Rectal smooth muscle tissue (tissue), 1 donor: ENCODE results near the gene RYK.

Source experiments
- H3K27ac ChIP-seq: one replicate; pipeline ENCODE4 v1.7.0; 2013; ENCODE audit warnings: low read depth, low read length, inconsistent platforms
- H3K27me3 ChIP-seq: one replicate; pipeline ENCODE4 v1.7.0; 2013; ENCODE audit warnings: low read length; ENCODE audit not compliant: control insufficient read depth, insufficient read depth
- H3K36me3 ChIP-seq: one replicate; pipeline ENCODE4 v1.7.0; 2013; ENCODE audit warnings: low read length; ENCODE audit not compliant: control insufficient read depth, insufficient read depth
- H3K4me1 ChIP-seq: one replicate; pipeline ENCODE4 v1.7.0; 2013; ENCODE audit warnings: low read length; ENCODE audit not compliant: control insufficient read depth, insufficient read depth
- H3K4me3 ChIP-seq: one replicate; pipeline ENCODE4 v1.7.0; 2013; ENCODE audit warnings: low read length
- H3K9ac ChIP-seq: one replicate; pipeline ENCODE4 v1.7.0; 2013; ENCODE audit warnings: low read length

RYK gene

DNA sequence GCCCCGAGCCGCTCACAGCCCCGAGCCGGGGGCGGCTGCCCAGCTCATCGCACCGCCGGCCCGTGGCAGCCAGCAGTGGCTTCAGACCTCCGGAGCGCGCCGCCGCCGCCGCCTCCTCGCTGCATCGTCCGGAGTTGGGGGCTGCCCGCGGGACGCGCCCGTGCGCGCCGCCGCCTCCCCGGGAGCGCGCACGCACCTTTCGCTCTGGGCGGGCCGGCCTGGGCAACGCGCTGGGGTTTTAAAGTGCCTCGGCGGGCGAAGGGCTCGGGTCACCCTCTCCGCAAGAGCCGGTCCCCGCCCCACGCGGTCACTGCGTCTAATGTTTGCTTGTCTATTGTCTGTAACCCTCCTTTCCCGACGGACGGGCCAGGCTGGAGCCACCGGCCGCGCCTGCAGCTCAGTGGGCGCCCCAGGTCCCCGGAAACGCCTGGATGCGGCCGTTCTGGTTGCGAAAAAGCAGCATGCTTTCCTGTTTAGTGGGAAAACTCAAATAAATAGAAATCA is at the start of gene RYK:
Gene RYK, minus strand, starts transcription at position 143 of the 504 bp plus-strand sequence. CDS start 205 bp downstream, outside the sequence.
- peak within 1 kb of the TSS; percentile 85 for H3K4me3 ChIP-seq
- peaks cover 9% of the 10 kb centered on the region for H3K4me1 ChIP-seq
- H3K36me3 ChIP-seq, result no peaks in the 10 kb centered on the region
- H3K27me3 ChIP-seq, result no peaks in the 10 kb centered on the region
- H3K27ac ChIP-seq, result peak within 1 kb of the TSS; percentile 84
- peak within 1 kb of the TSS; percentile 28 for H3K9ac ChIP-seq

DNA sequence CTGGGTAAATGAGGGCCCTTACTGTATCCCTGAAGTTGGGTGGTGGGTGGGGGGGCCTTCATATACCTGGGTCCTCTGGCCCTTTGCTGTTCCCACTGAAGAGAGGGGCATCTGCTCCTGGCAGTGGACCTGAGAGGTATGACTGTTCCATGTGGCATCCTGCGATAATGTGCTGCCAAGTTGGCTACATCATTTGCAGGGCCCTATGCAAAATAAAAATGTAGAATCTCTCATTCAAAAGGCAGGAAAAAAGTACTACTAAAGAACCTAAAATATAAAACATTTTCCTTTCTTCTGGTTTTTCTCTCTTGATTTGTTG is 49.2 kb upstream of the RYK start:
- Histone ChIP-seq H3K36me3 (no peaks in the 10 kb centered on the region), H3K4me1 (no peaks in the 10 kb centered on the region)

DNA sequence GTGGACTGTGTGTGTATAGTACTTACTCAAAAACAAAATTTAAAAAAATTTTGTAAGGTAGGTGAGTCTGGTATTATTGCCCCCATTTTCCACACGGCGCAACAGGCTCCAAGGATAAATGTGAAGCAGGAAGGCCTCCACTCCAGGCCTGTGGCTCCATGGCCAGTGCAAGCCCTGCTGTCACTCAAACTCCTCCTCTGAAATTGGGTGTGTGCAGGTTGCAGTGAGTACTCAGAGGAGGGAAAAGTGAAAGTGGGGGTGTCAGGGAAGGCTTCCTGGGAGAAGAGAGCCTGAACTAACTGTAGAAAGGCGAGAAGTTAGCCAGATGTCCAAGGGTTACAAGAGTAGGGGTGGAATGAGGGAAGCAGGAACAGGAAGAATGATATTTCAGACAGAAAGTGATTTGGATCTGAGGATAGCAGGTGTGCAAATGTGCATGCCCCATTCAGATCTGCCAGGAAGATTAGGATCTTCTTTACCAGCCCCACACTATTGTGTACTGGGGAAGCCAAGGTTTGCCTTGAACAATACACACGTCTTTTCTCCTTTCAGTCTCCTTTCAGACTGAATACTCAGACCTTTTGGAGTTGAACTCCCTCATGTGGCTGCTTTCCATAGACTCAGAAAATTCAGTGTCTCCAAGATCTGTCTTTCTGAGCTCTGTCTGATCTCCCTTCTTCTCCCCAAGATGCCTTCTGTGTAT is 48.7 kb upstream of the RYK start:
- Histone ChIP-seq H3K4me1 (no peaks in the 10 kb centered on the region), H3K4me3 (no peak overlapping the region), H3K36me3 (no peaks in the 10 kb centered on the region), H3K9ac (no peak overlapping the region), H3K27me3 (no peaks in the 10 kb centered on the region), H3K27ac (no peak overlapping the region)

More for the DNA sequence above, 49.2 kb upstream of the RYK start:
- H3K9ac ChIP-seq, result no peak overlapping the region
- H3K27me3 ChIP-seq, result no peaks in the 10 kb centered on the region
- no peak overlapping the region for H3K27ac ChIP-seq
- no peak overlapping the region for H3K4me3 ChIP-seq

DNA sequence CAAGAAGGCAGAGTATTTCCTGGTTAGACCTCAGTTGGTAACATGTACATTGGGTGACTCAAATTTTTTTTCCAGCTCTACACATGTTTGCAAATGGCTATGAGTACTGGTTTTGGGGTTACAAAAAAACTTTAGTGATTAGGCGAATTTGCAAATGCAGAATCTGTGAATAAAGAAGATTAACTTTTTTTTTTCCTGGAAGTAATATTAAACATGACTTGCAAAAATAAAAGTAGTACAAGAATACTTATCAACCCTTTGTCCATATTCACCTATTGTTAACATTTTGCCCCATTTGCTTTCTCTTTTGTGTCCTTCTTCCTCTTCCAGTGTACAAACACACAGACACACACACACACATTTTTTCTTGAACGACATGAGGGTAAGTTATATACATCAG is 47.6 kb upstream of the RYK start:
- H3K9ac ChIP-seq, result no peak overlapping the region
- no peaks in the 10 kb centered on the region for H3K36me3 ChIP-seq
- H3K27me3 ChIP-seq, result no peaks in the 10 kb centered on the region
- no peaks in the 10 kb centered on the region for H3K4me1 ChIP-seq
- H3K27ac ChIP-seq, result no peak overlapping the region
- H3K4me3 ChIP-seq, result no peak overlapping the region

DNA sequence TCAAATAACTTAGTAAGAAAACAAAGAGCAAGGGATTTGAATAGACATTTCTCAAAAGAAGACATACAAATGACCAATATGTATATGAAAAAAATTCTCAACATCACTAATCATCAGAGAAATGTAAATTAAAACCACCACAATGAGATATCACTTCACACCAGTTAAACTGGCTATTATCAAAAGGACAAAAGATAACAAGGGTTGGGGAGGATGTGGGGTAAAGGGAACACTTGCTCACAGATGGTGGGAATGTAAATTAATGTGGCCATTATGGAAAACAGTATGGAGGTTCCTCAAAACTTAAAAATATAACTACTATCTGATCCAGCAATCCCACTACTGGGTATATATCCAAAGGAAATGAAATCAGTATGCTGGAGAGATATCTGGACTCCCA is 46.0 kb upstream of the RYK start:
- no peaks in the 10 kb centered on the region for H3K36me3 ChIP-seq
- H3K4me1 ChIP-seq, result peaks cover 1% of the 10 kb centered on the region
- H3K27ac ChIP-seq, result no peak overlapping the region
- no peaks in the 10 kb centered on the region for H3K27me3 ChIP-seq
- H3K9ac ChIP-seq, result no peak overlapping the region
- no peak overlapping the region for H3K4me3 ChIP-seq

DNA sequence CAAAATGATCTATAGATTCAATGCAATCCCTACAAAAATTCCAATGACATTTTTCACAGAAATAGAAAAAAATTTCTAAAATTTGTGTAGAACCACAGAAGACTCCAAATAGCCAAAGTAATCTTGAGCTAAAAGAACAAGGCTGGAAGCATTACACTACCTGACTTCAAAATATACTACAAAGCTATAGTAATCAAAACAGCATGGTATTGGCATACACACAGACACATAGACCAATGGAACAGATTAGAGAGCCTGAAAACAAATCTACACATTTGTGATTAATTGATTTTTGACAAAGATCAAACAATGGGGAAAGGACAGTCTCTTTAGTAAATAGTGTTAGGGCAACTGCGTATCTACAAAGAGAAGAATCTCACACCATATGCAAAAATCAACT is 45.3 kb upstream of the RYK start:
- Histone ChIP-seq H3K4me3 (no peak overlapping the region), H3K27me3 (no peaks in the 10 kb centered on the region), H3K9ac (no peak overlapping the region), H3K27ac (no peak overlapping the region), H3K4me1 (peaks cover 8% of the 10 kb centered on the region), H3K36me3 (no peaks in the 10 kb centered on the region)

DNA sequence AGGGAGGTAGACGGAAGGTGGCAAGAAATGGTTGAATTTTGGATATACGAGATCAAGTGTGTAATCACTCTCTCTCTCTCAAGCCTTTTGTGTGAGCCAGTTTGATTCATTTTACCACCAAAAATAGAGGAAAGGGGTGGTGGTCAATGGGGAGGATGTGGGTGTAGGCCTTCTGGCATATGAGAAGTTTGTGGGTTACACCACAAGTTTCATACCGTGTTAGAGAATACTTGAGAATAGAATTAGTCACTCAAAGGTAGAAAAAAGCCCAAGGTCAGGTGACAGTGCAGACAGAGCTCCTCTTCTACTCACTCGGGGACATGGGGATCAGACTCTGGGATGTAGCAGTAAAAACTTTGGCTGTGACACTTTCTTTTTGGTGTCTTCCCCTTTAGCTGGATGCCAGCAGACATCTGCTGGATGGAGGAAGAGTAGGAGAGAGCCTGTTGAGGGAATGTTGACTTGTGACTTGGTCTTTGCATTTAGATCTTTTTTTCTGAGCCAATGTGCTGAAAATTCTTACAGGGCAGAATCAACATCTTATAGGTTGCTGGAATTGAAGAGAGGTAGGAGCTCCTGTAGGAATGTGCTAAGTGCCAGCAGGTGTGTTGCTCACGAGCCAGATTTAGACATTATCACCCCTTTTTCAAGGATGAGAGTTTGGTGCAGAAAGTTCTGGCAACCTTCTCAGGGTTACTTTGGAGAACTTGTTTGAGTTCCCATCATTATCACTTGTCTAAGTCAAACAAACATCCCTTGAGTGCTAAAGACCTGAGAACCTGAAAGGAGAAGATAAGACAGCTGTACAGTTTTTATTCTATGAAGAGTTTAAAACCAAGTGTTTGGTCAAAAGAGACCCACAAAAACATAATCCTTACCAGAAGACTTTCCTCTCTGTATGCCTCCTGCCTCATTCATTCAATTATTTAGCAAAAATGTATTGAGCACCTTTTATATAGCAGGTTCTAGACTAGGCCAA is 43.9 kb upstream of the RYK start:
- no peak overlapping the region for H3K27ac ChIP-seq
- H3K36me3 ChIP-seq, result no peaks in the 10 kb centered on the region
- no peak overlapping the region for H3K9ac ChIP-seq
- H3K4me1 ChIP-seq, result peaks cover 9% of the 10 kb centered on the region
- H3K27me3 ChIP-seq, result no peaks in the 10 kb centered on the region
- no peak overlapping the region for H3K4me3 ChIP-seq

DNA sequence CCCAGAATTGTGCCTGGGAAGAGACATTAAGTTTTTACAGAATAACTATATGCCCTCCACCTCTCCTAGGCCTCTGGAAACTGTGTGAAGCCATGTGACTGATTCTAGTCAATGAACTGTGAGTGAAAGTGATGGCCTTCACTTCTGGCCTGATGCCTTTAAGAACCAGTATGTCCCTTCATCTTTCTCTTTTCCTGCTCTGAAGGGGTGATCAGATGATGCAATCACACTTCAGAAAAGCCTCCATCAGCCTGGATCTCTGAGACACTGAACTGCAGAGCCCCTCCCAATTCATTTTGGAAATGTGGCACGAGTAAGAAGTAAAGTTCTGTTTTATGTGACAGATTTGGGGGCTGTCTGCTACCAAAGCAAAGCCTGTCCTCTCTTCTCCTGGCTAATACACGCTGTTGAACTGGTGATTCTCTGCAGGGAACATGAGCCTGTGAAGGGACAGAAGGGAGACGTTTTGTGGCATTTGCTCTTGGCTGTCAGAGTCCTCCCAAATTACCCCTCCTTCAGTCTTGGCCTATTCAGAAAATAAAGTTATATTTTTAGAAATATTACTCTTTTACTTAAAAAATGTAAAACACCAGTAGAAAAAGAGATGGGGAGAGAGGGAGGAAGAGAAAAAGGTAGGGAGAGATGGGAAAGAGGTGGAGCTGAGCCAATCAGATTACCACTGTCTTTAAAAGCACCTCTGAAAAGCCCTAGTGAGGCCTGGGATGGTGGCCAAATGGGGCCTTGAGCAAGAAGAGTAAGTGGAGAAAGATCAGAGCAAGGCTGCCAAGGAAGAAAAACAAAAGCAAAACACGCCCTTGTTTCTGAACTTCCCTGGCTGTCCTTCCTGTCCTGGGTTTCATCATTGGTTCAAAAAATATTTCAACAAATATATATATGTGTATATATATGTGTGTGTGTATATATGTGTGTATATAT is 40.9 kb upstream of the RYK start:
- H3K27me3 ChIP-seq, result no peaks in the 10 kb centered on the region
- no peak overlapping the region for H3K4me3 ChIP-seq
- peak overlapping the region; percentile 74 for H3K27ac ChIP-seq
- H3K36me3 ChIP-seq, result no peaks in the 10 kb centered on the region
- H3K4me1 ChIP-seq, result peaks cover 9% of the 10 kb centered on the region
- H3K9ac ChIP-seq, result no peak overlapping the region

DNA sequence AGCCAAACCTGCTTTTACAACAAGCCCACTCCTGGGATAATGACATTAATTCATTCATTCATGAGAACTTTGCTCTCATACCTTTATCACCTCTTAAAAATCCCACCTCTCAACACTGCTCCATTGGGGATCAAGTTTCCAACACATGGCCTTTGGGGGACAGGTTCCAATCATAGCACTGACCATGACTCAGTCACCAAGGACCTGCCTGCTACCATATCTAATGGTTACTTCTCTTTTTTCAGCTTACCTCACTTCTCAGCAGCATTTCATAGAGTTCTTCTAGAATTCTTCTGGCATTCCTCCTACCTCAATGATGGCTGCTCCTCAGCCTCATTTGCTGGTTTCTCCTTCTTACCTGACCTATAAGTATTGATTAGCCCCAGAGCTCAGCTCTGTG is 36.9 kb upstream of the RYK start:
- peaks cover 9% of the 10 kb centered on the region for H3K4me1 ChIP-seq
- no peaks in the 10 kb centered on the region for H3K36me3 ChIP-seq
- no peak overlapping the region for H3K27ac ChIP-seq
- H3K4me3 ChIP-seq, result no peak overlapping the region
- no peak overlapping the region for H3K9ac ChIP-seq
- no peaks in the 10 kb centered on the region for H3K27me3 ChIP-seq

DNA sequence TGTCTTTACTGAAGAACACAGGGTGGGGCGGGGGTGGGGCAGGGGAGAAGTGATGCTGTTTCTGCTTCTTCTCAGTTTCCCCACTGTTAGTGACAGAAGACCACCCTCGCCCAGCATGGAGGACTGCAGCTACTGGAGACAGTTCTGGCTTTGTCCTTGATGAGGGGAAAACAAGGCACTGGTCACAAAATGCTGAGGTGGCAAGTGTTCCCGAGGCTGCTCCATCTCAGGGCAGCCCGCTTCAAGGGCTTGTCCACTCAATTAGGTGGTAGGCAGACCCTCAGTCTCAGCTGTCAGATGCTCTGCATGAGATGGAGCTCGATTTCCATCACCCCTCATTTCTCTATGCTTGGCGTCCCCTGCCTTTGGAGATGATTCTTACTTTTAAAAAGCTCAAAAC is 33.8 kb upstream of the RYK start:
- H3K27ac ChIP-seq, result no peak overlapping the region
- H3K4me1 ChIP-seq, result no peaks in the 10 kb centered on the region
- no peaks in the 10 kb centered on the region for H3K36me3 ChIP-seq
- no peaks in the 10 kb centered on the region for H3K27me3 ChIP-seq
- no peak overlapping the region for H3K4me3 ChIP-seq
- no peak overlapping the region for H3K9ac ChIP-seq

DNA sequence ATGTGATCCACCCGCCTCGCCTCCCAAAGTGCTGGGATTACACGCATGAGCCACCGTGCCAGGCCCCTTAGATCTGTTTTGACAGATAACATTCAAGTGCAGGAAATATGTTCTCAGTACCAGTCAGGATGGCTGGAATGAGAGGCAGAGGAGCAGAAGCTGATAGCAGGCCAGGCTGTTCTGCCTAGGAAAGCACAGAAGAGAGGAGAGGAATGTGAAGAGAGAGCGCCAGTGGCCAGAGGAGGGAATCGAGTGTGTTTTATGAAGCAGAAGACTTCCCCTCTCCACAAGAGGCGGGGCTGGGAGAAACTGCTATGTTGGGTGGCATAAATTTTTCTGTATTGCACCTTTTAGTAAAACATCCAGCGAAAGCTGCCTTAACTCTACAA is 32.0 kb upstream of the RYK start:
- Histone ChIP-seq H3K4me1 (no peaks in the 10 kb centered on the region), H3K36me3 (no peaks in the 10 kb centered on the region), H3K4me3 (no peak overlapping the region), H3K27me3 (no peaks in the 10 kb centered on the region), H3K9ac (no peak overlapping the region), H3K27ac (no peak overlapping the region)
